Stimulated activated CD4-positive, alpha-beta T cell treated with anti-CD3 and anti-CD28 coated beads, Interleukin-1b, Interleukin-23, amount 100 ng/mL, for 1 hour (primary cell): ENCODE results near the gene SNTG2.

ENCODE experiments used
- DNase-seq, 2 donors: peaks; one replicate each; pipeline ENCODE4 v3.0.0-alpha.2; 2020; ENCODE audit warnings: low read depth in 2 of 2

The SNTG2 gene

DNA sequence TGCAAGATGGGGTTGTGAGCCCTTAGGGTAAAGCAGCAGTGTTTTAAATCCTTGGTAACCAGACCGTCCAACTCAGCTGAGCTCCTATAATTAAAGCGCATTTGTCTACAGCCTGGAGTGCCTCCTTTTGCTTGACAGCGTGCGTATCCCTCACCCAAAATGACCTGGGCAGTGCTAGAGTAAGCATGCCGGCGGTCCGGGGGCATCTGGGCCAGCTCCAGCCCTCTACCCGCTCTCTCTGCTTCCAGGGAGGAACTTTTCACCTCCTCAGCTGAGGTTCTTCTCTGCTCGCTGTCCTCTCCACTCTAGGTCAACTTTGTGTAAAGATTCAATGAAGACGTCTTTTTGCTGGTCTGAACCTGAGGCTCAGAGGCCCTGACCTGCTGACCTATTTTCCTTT is 360.2 kb downstream of the SNTG2 start:
- no peak for DNase-seq

DNA sequence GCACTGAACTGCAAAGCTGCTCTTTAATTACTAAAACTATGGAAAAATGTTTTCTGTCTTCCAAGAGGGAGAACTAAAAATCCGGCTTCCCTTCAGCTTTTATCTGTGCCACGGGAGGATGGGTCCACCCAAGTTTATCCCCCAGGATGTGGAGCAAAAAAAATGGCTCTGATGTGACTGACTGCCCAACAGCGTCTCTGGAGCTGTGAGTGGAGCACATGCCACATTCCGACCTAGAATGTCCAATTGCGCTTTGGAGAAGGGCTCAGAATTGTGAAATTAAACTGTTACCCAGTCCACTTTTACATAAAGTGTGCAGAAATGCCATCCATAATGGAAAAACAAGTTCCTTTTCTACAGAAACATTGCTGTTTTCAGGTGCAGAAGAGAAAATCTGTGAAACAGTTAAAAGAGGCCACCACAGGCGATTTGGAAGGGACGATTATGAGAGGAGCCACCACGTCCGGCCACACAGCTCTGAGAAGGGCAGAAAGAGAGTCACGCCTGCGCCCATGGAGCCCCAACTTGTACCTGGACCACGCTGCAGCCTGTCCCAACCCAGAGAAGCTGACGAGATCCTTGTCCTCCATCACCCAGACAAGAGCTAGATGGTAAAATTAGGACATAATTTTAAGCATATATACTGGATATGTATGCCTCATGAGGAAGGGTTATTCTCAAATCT is 362.7 kb downstream of the SNTG2 start:
- DNase-seq = no peak

DNA sequence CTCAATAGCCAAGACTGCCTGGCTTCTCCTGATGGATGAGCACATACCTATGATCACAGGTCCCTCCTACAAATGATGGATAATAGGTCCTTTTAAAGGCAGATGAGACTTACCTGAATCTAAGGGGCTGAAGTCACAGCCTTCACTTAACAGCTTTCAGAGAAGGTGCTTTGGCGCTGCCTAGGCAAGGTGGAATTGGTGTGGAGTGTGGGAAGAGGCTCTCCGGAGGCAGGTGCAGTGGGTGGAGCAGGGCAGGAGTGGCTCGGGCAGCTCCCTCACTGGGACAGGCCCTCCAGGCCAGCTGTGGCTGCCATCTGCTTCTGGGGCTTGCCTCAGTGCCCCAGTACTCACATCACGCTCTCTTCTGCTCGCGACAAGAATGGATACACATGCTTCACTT is 363.6 kb downstream of the SNTG2 start:
- DNase-seq = no peak

DNA sequence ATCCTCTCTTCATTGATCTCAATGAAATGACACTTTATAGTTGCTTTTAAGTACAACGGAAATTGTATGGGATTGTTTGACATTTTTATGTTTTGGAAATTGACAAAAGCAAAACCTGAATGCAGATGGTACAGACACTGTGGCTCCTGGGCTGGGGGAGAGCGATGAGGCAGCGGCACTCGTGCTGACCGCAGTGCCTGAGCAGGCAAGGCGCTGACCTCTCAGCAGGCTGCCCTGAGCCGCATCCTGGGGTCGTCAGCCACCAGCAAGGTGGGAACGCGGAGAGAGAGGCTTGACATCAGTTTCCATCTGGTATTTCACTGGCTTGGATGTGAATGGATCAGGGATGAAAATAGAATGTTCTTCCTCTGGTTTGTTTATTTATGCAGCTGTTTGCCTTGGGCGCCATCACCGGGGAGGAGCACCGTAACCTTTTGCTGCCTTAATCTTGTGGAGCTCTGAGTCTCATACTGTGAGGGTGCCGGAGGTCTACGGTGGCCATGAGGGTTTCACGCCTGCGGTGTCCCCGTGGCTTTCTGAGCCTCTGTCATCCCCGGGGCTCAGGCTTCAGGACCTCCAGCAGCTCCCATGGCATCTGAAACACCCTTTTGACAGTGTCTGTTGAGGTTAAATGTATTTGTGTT is 367.8 kb downstream of the SNTG2 start:
- no peak for DNase-seq

DNA sequence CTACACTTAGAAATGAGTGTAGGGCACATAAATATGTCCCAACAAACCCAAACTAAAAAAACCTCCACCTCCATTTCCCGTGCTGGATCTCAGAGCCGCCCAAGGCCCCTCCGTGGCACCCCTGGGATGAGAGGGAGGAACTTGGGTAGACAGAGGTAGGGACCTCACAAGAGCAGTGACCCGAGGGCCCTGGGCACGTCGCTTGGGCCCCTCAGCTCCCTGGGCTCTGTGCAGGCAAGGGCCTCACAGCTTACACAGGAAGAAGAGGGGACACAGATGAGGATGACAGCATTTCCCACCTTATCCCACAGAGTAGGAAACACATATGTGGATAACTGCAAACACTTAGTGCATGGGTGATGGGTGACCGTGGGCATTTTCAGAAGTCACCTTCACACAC is 368.7 kb downstream of the SNTG2 start:
- DNase-seq = no peak

DNA sequence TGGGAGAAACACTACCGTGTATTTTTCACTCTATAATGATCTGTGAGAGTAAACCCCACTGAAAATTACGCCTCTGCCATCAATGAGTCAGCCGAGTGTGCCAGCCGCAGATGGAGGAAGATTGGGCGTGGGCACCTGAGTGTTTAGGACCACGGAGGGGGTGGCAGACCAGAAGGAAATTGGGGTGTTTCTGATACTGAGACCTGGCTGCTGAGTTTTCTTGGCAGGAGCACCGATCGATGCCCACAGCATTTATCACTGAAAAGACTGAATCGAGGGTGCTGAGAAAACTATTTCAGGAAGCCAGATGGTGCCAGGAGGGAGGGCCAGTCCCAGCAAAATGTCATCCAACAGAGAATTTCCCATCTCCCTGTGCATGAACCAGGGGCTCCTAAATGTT is 370.7 kb downstream of the SNTG2 start:
- no peak for DNase-seq

DNA sequence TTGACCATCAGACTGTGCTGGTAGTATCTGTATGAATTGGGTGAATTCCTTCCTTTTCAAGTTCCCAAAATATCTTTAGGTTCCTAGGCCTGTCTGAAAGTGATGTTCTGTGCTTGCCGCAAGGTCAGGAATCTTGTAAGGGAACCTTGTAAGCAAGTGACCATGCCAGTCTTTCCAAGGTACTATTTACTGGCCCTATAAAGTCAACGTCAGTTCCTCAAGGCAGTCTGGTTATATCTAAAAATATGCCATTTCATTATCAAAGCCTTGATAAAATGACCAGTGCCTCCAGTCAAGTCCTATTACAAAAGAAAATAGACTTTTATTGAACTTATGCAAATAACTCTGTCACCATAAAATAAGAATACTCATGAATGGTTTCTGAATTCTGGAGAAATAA is 374.2 kb downstream of the SNTG2 start:
- no peak for DNase-seq

DNA sequence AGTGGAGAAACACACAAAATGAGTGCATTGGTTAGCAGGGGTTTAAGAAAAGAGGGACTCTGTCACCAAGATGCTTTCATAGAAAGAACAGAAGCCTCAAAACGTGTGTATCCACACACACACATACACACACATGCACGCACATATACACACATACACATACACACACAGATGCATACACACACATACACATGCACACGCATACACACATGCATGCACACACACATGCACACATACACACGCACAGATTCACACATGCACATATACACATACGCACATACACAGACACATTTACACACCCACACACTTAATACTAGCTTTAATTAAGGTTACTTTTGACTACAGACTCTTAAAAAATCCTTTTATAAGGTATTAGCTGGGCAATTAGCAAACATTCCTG is 378.0 kb downstream of the SNTG2 start:
- no peak for DNase-seq

DNA sequence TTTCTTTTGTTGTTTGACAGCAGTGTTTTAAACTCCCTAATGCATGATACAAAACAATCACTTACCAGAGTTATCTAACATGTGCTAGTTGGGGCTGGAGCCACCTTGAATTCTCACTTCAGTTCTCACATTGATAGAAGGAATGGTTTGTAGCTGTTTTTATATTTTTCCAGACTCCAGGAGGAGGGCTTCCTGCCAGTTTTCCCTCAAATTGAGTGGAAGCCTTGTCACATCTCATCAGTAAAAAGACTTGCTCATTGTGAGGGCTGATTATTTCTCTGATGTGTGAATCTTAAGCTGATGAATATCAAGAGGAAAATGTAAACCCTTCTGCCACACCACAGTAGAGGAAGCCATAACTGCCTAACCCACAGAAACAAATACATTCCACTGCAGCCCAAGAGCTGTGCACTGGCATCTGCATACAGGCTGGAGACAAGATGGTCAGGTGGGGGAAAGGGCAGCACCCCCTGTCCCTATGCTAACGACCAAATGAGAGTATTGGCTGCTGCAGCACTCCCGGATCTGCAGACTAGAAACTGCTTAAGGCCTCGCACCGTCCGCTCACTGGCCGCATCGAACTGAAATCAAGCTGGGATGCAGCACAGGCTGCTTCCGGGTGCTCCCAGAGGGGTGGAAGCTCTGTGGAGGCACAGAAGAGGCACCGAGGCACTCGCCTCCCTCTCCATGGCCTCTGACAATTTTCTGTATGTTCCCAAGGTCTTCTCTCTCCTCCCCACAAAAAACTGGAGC is 388.9 kb downstream of the SNTG2 start:
- DNase-seq = no peak

DNA sequence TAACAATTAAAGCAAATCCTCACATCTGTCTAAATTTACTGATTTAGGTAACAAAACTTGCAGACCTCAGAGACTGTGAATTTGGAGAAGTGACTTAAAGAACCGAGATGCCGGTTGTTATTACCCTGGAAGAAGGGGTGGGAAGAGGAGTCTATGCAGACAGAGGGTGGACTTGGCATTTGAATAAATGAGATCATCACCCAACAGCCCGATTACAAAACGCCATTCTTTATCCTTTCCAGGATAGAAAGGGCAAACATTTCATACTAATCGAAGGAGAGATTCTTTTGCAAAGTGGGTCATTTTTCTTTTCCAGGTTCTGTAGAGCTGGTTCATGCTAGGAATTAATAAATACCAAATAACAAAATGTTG is 389.5 kb downstream of the SNTG2 start:
- DNase-seq = no peak

DNA sequence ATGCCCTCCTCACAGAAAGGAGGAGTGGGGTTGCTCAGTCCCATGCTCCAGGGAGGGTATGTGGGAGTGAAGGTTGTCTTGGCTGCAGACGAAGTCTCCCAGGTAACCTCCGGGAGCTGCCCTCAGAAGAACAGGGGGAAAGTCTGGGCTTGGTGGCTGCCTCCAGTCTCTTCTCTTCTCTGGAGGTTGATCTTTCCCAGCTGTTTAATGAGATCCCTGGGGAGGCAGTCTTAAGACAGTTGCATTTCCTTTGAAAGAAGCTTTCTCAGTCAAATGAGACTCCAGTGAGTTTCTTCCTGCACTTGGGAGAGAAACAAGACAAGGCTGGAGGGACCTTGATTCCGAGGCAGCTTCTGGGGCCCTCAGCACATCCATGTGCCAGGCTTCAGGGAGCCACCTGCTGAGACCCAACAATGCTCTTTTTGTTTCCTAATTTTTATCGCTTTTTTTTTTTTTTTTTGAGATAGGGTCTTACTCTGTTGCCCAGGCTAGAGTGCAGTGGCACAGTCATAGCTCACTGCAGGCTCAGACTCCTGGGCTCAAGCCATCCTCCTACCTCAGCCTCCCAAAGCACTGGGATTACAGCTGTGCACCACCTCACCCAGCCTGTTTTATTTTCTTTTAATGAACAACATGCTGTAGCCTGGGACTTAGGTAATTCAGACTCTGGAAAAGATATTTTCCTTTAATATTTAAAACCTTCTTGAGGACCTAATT is 390.9 kb downstream of the SNTG2 start:
- no peak for DNase-seq

DNA sequence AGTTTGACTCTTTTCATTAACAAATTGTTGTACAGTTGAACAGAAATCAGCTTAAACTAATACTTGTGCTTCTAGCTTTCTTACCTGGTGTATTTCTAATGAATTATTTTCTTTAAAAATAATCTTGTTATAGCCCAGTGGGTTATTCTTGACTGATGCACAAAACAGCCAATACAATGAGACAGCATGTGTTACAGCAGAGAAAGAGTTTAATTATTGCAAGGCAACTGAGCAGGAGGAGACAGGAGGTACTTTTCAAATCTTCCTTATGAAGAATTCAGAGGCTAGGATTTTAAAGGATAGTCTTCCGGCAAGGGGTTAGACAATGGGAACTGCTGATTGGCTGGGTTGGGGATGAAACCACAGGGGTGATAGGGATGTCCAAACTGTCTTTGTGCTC is 398.1 kb downstream of the SNTG2 start:
- DNase-seq = no peak

DNA sequence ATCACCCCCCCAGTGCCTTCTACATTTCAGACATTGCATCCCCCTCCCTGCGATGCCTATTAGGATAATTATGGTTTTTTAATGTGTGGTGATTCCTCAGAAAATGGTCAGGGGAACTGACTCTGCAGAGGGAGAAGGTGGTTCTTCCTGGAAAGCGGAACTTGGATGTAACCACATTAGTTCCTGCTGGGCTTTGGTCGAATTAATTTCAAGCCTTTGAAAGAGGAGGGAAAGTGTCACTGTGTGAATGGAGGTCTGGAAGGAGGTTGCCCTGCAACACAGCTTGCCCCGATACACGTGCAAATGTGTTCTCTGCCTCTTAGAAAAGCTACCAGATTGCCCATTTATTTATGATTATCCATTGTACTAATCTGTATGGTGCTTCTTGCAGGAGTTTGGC is 399.5 kb downstream of the SNTG2 start:
- DNase-seq = no peak

DNA sequence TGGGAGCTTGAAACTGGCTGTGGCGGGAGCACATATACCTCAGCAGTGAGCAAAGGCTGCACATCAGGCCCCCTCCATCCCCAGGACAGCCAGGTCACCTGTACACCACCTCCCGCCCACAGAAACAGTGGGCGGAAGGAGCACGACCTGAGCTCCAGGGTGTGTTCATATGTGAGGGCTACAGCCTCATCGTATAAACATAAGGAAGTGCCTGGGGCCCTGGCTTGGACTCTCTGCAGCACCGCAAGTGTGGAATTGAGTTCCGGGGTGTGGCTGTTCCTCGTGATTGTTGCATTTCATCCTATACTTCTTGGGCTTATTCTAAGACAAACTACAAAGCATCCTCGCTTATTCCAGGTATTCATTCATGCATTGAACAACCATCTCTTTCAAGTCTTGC is 402.5 kb downstream of the SNTG2 start:
- no peak for DNase-seq

DNA sequence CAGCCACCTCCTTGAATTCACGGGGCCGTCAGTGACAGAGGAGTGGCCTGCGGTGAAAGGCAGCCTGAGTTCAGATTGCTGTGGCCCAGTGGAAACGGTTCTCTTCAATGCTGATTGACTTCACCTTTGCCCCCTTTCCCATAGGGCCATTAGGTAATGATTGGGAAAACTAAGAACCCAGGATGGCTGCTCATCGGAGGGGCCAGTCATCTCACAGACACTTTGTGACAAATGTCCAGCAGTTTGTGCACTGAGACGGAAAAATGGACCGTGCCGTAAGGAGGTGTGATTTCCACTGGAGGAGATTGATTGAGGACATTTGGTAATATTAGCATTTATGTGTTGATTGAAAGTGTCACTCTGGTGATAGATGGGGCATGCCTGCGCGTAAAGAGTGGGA is 402.9 kb downstream of the SNTG2 start:
- DNase-seq = no peak

DNA sequence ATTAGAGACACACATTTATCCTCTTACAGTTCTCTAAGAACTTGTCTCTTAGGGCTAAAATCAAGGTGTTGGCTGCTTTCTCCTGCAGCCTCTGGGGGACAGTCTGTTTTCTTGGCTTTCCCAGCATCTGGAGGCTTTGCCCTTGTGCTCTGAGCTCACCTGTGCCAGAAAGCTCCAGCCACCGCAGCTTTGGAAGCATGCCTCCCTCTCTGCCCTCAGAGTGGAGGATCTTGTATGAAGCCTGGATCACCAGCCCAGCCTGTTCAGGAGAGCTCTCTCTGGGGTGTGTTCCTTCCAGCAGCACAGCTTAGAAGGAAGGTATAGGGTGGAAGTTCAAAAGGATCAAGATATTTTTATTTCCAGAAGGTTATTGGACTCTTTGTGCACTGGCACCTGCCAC is 409.5 kb downstream of the SNTG2 start:
- DNase-seq = no peak

DNA sequence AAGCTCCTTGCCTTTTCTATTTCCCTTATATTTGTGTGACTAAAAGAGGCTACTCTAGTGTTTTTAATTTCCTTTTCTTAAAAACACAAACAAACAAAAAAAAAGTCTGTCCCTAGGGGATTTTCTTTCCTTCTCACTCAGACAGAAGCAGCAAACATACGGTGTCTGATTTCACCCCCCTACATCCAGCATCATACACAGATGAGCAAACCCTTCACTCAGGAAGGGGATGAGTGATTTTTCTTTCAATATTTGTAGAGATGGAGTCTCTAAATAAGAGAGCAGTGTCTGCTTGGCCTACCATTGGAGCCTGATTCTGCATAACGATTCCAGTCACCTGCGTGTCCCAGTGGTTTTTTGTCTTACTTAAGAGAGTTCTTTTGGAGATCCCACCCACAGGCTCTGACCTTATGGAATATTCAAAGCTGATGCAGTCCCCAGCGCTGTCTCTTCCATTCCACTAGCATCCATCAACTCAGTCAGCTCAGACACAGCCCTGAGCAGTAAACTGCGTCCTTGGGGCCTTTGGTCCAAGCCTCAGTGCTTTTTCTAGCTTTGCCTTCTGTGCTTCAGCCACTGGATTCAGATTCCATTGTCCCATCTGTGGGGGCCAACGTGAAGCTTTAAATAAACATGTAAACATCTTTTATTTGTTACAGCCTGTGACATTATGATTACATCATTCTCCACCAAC is 410.1 kb downstream of the SNTG2 start:
- DNase-seq = no peak

DNA sequence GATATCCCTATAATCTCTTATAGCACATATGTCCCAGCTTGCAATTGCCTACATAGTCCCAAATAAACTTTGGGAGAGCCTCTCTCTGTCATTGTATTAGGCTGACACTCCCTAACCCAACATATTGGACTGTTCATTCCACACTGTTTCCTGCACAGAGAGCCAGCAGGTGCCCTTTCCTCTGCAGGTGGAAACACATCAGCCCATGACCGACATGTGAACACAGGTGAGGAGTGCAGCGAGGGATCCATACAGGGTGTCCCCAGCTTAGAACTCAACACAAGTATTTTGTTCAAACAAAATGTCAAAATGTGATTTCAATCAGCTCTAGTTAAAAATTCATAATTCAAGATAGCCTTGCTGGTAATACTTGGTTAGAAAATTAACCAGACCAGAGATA is 412.7 kb downstream of the SNTG2 start:
- DNase-seq = no peak

DNA sequence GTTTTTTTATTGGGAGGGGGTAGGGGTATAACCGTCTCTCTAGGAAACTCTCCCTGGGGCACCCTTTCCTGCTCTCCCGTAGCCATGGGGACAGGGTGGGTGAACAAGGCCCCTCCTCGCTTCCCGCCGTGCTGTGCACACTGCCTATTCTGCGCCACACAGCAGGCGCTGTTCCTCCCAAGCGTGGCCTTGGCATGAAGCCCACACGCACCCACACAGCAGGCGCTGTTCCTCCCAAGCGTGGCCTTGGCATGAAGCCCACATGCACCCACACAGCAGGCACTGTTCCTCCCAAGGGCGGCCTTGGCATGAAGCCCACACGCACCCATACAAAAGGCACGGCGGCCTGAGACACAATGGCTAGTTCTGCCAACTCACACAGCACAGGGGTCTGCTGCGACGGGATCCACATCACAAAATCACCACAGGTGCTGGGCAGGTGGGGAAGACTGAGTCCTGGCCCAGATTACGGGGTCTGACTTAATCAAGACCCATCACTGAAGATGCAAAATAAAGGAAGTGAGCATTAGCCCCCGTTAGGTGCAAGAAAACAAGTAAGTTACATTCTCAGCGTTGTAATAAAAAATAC is 416.0 kb downstream of the SNTG2 start:
- no peak for DNase-seq

DNA sequence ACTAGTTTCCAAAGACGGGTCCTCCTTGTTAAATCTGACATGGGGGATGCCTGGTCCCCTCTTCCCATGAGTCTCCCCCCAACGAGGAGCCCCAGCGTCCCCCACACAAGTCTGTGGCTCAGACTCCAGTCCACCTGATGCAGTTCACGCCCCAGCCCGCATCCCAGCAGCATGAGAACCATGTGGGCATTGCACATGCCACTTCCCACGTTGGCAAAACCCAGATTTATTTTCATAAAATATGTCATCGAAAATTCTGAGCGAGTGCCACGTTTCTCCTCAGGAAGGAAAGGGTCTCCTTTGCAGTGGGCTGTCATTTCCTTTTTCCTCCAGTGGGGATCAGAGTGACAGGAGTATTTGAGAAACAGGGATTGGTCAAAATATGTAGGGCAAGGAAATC is 417.0 kb downstream of the SNTG2 start:
- DNase-seq = no peak

DNA sequence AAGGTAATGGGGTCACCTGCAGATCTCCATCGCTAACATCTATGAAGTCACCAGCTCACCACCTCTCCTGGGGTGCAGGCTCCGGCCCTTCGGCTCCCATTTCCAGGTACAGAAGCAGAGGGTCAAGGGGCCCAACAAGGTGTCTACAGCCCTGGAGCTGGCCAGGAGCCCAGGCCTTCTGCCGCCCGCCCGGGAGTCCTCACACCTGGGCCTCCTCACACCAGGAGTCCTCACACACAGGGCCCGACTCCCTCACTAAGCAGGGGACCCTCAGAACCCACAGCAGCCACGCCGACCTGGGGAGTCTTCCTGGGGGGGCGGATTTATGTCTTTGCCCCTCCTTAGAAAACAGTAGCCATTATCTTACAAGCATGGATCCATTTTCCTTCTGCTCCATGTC is 419.3 kb downstream of the SNTG2 start:
- no peak for DNase-seq

DNA sequence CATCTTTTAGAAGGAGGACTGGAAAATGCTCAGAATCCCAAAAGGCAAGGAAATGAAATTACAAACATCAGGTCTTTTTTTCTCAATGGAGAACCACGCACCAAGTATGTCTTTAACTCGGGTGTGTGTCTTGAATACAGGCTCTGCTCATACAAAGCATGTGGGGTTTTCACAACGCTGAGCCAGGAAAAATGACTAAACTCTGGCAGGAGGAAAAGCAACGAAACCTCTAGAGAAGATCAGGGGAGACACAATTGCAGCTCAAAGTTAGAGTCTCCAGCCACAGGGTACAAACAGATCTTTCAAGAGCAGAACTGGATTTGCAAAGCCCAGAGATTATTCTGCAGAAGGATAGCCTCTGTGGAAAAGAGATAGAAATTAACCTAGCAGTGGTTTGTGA is 419.8 kb downstream of the SNTG2 start:
- no peak for DNase-seq
